PC-9 (cell line): Measurements from ENCODE around the gene TAS2R50.

Source experiments
- EZH2 ChIP-seq: fragments of 200-600 bp; sonication (generic); IDR thresholded peaks from 2 replicates; pipeline ENCODE4 v1.8.0; 2017; ENCODE audit warnings: antibody characterized with exemption, low read depth
- TF ChIP-seq, protein P1 (sequence below): fragments of 200-600 bp; sonication (generic); conservative IDR thresholded peaks from 2 replicates; pipeline ENCODE4 v1.6.1; 2017; ENCODE audit warnings: mixed run types, antibody characterized with exemption, mild to moderate bottlenecking, moderate library complexity

GRCh38 chr12:10967409-10967808 lies 19.3 kb downstream of the TAS2R50 start:
- TF ChIP-seq, protein P1, sequence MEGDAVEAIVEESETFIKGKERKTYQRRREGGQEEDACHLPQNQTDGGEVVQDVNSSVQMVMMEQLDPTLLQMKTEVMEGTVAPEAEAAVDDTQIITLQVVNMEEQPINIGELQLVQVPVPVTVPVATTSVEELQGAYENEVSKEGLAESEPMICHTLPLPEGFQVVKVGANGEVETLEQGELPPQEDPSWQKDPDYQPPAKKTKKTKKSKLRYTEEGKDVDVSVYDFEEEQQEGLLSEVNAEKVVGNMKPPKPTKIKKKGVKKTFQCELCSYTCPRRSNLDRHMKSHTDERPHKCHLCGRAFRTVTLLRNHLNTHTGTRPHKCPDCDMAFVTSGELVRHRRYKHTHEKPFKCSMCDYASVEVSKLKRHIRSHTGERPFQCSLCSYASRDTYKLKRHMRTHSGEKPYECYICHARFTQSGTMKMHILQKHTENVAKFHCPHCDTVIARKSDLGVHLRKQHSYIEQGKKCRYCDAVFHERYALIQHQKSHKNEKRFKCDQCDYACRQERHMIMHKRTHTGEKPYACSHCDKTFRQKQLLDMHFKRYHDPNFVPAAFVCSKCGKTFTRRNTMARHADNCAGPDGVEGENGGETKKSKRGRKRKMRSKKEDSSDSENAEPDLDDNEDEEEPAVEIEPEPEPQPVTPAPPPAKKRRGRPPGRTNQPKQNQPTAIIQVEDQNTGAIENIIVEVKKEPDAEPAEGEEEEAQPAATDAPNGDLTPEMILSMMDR: no peak
- TF ChIP-seq EZH2: no peak
